ENCODE measurements around the gene CCDC85A.

The CCDC85A gene

GRCh38 chr2:56369316-56369715 lies 185.5 kb downstream of the CCDC85A start:
- no peak for DNase-seq (ENCODE audit: low read depth)

GRCh38 chr2:56372071-56372656 lies 188.4 kb downstream of the CCDC85A start:
- DNase-seq (ENCODE audit: low read depth) = no peak

DNA sequence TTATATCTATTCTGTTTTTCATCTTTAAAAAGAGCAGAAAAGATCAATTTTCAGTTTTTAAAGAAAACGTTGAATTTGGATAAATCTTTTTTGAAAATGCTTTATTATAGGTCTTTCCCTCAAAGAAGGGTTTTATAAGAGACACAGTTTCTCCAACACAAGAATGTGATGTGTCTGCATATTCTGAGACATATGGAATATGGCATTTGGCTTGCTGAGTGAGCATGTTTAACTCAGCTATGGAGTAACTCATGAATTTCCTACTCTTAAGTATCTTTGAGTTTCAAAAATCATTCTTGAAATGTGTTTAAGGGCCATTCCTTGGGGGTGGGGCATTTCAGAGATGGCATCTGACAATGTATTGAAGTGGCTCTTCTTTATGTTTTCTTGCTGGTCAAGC lies 191.5 kb downstream of the CCDC85A start:
- no peak for DNase-seq (ENCODE audit: low read depth)

DNA sequence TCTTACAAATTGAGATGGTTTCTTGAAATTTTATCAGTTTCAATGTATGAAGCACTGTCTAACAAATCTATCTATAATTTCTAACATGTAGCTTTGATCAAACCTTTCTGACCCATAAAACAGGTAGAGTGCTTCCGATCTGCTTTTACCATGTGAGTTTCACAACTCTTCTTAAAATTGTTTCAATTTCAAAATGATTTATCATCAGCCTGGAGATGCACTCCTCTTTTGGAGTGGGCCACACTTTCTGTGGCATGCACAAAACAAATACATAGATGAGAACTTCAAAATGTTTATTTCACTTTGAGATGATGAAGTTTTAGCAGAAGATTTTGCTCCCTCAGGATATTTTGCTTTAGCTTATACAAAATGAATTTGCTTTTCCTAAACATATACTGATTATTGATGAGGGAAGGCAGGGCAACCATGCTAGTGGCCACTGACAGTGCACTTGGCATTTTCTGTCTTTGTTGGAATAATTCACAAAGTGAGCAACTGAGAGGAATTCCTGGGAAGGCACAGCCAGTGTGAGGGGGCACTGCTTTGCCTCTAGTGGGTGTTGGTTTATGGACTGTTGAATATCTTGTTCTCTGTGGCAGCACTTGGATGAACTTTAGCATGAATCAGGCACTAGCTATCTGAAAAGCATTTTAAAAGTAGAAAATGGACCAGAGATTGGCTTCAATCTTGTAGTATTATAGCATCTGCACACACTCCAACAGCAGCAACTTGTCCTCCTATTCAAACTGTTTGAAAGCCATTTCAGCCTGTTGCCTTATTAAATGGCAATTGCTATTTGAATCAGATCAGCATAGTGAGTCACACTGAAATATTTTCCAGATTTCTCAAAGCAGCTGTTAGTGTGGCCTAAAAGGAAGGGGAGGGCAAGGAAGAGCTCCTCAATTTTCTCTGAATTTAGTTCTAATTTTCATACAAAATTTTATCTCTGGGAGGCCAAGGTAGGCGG lies 193.2 kb downstream of the CCDC85A start:
- no peak for DNase-seq (ENCODE audit: low read depth)

GRCh38 chr2:56379066-56379465 lies 195.3 kb downstream of the CCDC85A start:
- DNase-seq (ENCODE audit: low read depth) = no peak

DNA sequence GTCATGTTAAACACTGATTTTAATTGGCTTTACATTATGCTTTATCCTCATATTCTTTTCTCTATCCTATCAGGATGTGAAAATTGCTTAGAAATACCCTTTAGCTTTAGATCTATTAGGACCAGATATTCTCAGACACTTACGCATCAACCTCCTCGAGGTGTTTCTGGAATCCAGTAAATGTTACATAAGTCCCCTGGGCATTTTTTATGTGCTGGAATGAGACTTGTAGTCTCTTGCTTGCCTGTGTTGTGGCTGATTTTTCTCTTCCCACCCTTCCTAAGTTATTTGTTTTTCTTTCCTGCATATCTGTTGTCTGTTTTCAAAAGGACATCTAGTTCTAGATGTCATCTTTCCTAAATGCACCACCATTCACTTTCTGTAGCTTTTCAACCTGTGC lies 197.1 kb downstream of the CCDC85A start:
- no peak for DNase-seq (ENCODE audit: low read depth)

DNA sequence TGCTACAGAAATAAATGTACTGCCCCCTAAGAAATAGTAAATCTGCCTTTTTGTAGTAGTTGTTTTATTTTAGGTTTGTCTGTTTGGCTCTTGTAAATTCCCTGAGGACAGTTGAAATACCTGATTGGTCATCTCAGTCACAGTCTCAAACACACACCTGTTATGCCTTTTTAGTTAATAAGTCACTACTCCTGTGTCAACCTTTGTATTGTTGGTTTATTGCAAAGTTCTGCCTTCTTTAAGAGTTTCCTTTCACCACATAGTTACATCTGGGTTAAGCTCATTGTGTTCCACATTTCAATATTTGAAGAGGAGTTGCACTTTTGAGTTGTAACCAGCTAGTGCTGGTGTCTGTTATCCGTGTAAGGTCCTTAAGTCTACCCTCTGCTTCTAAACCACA lies 198.7 kb downstream of the CCDC85A start:
- no peak for DNase-seq (ENCODE audit: low read depth)

DNA sequence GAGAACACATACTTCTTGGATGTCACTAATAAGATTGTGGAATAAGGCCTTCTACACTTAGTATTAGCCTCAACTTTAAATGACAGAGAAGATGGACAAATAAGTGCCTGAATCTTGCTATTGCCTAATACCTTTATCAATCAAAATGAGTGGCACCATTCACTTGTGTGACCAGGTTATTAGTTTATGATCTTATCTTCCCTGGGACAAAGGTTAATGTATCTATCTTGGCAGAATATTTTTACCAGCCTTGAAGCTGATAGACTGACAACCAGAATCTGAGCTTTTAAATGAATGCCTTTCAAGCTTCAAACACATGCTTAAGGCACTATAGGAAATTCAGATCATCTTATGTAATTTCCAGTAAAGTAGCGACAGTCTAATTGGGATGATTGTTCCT lies 202.9 kb downstream of the CCDC85A start:
- no peak for DNase-seq (ENCODE audit: low read depth)

- no peak for DNase-seq (ENCODE audit: low read depth)
Measured at GRCh38 chr2:56390644-56391043, 206.9 kb downstream of the CCDC85A start.

DNA sequence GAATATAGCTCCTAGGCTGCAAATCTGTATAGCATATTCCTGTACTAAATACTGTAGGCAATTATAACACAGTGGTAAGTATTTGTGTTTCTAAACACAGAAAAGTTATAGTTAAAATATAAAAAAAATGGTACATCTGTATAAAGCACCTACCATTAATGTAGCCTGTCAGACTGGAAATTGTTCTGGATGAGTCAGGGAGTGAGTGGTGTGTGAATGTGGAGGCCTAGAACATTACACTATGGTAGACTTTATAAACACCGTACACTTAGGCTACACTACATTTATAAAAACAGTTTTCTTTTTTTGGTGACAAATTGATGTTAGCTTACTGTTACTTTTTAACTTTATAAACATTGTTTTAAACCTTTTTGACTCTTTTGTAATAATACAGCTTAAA lies 226.3 kb downstream of the CCDC85A start:
- no peak for DNase-seq (ENCODE audit: low read depth)

DNA sequence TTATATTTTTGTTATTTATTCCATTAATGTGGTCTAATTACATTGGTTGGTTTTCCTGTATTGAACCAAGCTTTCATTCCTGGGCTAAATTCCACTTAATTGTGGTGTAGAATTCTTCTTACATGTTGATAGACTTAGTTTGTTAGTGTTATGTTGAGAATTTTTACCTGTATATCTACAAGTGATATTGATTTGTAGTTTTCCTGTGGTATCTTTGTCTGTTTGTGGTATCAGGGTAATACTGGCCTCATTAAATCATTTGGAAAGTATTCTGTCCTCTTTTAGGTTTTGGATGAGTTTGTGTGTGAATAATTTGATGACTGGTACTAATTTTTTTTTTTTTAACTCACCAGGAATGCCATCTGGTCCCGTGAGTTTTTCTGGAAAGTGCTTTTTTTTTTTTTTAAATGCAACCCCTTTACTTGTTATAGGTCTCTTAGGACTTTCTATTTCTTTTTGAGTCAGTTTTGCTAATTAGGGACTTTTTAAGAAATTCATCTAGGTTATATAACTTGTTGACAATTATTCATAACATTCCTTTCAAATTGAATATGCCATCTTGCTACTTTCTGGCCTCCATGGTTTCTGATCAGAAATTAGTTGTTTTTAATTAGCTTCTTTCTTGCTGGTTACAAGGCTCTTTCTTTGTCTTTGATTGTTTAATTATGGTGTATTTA lies 232.8 kb downstream of the CCDC85A start:
- no peak for DNase-seq (ENCODE audit: low read depth)

Data from non-pigmented ciliary epithelial cell (primary cell).